HG03565 (cell line): Measurements from ENCODE around the gene MAP2K6.

Experiments
- ATAC-seq: cut with Tn5 transposase; IDR thresholded peaks from one replicate; pipeline ENCODE4 v1.9.1; 2021; ENCODE audit warnings: mild to moderate bottlenecking, moderate library complexity; ENCODE audit not compliant: unreplicated experiment

MAP2K6 gene

DNA sequence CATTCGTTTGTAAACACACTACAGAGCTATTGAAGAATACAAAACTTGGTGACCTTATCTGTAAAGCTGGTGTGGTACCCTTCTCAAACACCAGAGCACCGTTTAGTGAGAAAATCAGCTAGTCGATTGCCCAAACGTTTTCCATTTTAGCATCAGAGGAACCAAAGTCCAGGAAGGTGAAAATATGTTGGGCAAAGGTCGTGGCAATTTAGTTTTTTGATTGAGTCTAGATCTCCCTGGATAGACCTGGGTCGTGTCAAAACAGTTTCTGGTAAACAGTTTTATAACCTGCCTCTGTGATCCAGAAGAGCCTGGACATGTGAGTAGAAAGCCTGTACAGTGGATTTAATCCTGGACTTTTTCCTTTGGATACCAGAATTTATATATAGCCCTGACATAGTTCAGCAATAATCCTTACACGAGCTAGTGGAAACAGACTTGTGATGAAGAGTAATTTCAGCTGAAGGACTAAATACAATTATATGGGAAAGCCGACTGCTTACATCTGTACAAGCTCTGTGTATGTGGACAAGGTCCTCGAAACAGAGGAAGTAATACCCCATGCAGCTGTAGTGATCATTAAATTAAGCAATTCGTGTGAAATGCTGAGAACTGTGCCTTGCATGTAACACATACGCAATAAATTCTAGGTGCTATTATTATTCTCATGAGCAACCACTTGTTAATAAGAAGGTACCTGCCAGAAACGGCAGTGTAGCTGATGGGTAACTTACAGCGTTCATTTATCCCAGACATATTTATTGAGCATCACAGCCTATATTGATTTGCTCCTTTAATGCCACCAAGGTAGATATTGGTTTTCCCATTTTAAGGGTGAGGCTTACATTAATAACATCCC lies 72.5 kb downstream of the MAP2K6 start:
- no peak for ATAC-seq

DNA sequence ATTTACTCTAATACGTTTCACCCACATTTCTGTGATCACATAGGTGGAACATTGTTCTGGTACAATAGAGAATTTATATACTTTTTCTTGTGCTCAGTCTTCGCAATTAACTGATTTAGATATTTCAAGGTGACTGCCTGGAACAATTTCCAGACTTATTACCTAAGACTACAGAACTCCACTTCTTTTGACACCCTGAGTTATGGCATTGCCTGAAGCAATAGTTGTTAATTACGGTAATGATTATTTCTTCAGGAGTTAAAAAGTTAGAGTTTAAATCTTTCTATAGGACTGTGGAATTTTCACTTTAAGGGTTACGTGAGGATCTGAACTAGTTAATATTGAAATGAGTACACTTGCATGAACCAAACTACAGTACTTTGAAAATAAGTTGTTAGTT lies 74.8 kb downstream of the MAP2K6 start:
- ATAC-seq, result no peak

DNA sequence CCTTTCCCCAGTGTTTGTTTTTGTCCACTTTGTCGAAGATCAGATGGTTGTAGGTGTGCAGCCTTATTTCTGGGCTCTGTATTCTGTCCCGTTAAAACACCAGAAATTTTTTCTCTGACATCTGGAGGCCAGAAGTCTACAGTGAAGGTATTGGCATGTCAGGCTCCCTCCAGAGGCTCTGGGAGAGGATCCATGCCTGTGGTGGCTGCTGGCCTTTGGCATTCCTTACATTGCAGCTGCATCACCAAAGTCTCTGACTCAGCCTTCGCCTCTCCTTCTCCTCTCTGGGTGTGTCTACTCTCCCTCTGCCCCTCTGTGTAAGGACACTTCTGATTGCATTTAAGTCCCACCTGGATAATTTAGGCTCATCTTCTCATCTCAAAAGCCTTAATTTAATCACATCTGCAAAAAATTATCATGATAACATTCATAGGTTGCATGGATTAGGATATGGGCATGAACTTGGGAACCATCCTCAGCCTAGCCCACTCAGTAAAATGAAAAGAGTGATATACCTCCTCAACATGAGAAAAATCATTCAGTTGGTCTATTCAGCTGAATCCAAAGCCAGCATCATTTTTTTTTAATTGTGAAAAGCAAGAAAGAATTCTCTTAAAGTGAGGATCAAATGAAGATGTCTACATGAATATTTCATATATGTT lies 78.0 kb downstream of the MAP2K6 start:
- no peak for ATAC-seq

DNA sequence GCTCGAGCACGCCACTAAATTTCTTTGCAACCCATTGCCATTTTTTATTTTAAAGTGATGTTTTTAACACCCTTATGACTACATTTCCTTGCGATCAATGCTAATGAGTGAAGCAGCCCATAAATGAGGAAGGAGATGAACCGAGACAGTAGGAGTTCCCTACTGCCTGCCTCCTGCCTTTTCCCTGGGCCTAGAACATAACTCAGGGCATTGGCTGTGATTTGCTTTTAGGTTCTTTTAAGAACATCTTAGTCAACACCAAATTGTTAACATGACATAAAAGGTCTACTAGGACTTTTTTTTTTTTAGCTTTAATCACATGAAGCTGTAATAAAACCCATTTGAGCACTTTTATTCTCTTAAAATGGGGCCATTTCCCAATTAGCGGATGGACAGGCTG lies 81.3 kb downstream of the MAP2K6 start:
- ATAC-seq, result no peak

DNA sequence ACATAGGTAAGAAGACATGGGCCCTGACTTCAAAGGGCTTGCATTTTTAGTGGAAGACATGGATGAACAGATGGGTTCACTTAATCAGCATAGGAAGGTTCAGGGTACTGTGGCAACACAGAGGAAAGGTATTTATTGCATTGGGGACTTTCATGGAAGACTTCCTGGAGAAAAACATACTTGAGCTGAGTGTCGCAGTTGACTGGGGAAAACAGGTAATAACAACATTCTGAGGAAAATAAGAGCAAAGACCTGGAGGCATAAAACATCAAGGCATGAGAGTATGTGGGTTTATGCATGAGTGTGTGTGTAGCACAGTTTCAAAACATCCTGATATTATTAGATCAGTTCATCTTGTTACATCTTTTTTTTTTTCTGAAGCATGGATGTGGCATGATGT lies 82.7 kb downstream of the MAP2K6 start:
- no peak for ATAC-seq

DNA sequence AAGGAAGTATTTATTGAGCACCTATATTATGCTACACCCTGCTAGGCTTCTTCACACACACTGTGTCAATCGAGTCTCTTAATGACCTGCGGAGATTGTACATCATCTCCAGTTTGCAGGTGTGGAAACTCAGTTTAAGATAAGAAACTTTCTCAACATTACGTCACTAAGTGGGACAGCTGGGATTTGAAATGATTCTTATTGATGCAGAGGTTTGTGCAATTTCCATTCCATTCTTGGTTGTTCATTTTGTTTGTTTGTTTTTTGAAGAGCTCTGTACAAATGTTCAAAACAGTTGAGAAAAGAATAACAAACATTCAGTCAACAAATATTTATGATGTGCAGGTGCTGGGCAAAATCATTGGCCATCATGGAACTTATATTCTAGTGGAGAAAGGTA lies 84.8 kb downstream of the MAP2K6 start:
- ATAC-seq, result no peak

DNA sequence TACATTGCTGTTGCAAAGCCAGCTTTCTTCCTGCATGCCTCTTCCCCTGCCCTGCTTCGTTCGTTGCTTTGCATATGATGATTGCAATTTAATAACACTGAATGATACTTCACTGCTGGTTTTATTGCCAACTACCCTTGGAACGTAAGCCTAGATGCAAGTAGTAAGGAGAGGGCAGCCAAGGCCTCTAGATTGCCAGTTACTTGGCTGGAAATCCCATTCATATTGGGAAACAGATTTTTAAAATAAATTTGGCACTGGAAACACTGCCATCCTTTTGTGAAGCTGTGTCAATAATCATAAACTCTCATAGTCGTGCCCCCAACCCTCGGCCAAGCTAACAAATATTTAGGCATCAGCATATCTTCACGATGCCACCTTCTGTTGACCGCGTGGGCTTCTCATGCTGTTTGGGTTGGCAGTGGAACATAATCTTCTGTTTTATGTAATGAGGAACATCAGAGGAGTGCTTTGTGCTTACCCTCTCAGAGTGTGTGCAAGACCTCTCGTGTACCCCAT lies 86.5 kb downstream of the MAP2K6 start:
- ATAC-seq, result no peak

DNA sequence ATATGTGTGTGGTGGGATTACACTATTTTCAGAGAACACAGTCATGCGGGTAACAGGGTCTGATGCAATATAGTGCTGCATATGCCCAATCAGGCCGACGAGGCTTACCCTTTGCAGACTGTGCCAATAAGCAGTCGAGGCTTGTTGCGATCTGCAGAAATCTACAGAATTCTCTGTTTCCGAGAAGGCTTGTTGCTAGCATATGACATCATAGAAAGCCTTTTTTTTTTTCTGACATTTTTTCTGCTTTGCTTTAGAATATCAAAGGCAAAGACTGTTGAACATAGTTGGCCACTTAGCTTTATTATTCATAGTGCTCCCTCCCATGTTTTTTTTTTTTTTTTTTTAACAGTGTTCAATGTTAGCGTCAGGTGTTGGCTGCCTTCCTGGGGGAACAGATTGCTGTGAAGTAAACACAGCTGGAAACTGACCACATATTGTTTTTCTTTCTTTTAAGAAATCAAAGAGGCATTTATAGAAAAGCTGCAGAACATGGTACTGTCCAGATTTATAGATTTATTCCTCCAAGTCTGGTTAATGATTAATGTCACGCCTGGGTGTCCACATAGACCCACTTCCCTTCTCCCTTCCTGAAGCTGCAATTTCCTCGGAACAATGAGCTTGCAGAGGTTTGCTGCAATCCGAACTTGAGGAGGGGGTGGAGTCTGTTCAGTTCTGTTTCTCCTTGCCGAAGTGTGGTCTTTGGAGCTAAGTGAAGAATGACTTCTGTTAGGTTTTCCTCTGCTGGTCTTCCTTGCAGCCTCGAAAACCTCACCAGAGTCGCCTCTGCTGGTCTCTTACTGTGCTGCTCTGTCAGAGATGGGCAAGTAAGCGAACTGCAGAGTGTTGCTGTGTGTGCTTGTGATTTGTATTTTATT lies 87.3 kb downstream of the MAP2K6 start:
- no peak for ATAC-seq

DNA sequence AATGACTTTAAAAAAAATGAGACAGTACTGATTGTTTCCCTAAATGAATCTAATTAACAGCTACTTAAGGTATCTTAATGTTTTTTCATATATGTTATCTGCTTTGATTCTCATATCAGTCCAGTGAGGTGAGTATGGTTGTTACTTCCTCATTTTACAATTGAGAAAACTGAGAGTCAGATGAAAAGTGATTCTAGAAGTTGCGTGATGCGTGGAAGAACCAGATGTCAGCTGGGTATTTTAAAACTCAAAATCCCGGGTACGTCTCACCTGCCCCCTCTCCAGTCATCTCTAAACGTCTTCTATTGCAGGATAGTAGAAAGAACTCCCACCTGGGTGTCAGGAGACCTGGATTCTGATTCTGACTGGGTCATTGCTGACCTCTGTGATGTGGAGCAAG lies 89.2 kb downstream of the MAP2K6 start:
- ATAC-seq, result peak; percentile 88

DNA sequence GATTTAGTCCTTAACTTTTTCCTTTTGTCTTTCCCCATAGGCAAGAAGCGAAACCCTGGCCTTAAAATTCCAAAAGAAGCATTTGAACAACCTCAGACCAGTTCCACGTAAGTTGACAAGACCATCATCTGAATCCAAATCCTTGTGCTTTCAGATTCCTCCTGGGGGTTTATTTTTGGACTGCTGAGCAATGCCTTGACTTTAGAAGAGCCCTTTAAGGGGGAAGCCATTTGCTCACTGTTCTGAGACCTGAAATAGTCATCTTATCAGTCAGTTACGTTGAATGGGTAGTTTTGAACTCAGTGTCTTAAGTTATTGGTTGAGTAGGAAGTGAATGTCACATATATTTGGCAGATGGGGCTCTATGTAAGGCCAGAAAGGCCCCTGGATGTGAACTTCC lies 91.2 kb downstream of the MAP2K6 start:
- no peak for ATAC-seq

DNA sequence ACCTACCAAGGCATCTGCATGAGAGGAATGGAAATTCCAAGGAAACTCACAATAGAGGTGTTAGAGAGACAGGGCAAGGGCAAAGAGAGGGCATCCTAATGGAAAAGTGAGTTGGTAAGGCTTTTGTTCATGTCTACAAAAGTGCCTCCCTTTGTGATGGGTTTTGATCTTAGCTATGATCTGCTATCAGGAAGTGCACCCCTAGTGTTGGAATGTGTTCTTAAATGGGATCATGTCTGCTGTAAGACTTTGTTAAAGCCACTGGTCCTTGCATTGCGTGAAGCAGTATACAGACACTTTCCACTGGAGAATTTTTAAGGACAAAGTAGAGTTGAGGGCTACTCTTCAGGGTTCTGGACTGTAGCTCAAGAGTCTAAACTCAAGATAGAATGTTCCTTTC lies 92.0 kb downstream of the MAP2K6 start:
- ATAC-seq, result no peak

DNA sequence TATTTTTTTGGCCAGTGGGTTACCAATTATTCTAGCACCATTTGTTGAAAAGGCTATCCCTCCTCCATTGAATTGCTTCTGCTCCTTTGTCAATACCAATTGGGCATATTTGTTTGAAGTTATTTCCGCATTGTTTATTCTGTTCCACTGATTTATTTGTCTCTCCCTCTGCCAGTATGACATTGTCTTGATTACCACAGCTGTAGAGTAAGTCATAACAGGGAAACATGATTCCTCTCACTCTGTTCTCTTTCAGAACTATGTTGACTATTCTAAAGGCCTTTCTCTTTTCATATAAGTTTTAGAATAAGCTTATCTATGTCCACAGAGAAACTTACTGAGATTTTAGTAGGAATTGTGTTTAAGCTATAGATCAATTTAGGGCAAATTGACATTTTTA lies 94.3 kb downstream of the MAP2K6 start:
- ATAC-seq, result no peak

DNA sequence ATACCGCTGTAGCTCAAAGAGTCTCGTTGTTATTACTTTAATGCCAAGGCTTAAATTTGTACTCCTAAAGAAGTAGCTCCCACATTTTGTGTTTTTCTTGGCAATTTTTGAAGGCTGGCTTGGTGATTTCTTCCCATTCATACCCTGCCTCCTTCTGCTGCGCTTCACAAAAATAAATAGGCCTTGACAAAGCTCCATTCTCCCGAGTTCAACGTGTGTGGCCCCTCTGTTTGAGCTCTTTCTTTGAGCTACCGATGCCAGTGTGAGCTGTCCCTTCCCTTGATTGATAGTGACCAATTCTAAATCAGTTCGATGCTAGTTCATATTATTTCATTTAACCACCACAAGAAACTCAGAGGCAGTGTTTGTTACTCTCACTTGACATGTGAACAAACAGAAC lies 96.8 kb downstream of the MAP2K6 start:
- ATAC-seq, result no peak

DNA sequence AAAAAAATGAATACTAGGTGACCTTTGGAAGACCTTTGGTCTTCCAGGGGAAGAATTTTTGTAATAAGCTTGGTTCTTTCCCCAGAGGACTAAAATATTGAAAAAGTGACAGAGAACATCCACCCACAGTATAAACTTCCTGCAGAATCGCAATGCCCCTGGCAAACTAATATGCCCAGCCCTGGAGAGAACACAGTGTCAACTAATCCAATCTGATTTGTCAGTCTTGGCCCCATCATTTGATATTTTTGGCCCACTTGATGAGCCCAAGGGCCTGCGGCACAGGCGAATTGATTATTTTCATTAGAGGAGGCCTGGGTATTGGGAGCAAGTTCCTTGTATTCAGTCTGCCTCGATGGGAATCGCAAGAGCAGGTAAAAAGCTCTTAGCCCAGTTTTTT lies 98.4 kb downstream of the MAP2K6 start:
- ATAC-seq, result no peak

DNA sequence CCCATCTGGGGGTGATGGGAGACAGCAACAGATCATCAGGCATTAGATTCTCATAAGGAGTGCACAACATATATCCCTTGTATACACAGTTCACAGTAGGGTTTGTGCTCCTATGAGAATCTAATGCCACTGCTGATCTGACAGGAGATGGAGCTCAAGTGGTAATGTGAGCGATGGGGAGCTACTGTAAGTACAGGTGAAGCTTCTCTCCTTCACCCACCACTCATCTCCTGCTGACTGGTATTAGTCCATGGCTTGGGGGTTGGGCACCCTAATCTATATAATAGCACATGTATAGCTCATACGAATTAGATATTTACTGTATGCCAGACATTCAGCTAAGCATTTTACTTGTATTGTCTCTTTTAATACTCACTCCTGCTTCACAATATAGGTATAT lies 101.7 kb downstream of the MAP2K6 start:
- ATAC-seq, result no peak

DNA sequence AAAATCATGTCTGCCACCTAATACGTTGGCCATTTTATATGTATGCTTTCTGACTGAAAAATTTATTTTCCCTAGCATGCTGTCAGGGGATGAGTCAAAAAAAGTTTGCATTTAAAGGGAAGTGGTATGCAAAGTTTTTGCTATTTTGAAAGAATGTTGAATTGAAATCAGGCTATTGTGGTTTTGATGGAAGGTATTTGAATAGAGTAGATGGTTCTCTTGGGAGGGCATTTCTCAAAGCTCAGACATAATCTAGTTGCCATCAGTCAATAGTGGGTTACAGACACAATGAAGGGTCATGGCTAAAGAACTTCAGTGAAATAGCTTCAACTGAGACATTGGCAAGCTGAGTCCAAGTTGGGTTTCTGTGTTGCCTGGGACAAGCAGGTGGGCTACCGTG lies 102.4 kb downstream of the MAP2K6 start:
- peak; percentile 90 for ATAC-seq

DNA sequence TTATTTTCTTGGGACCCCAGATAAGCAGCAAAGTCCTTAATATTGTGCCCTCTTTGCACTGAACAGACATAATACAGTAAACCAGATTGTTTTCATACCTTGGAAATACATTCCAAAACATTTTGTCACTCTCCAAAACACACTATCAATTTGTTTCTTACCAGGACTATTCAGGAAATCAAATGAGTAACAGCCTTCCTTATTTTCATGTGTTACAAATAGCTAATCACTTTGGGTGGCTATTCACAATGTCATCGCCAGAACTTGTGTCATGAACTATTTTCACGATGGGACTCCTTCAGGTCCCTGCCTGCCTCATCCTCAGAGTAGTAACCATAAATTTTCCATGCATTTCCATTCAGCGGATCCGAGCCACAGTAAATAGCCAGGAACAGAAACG lies 104.5 kb downstream of the MAP2K6 start:
- ATAC-seq, result no peak

DNA sequence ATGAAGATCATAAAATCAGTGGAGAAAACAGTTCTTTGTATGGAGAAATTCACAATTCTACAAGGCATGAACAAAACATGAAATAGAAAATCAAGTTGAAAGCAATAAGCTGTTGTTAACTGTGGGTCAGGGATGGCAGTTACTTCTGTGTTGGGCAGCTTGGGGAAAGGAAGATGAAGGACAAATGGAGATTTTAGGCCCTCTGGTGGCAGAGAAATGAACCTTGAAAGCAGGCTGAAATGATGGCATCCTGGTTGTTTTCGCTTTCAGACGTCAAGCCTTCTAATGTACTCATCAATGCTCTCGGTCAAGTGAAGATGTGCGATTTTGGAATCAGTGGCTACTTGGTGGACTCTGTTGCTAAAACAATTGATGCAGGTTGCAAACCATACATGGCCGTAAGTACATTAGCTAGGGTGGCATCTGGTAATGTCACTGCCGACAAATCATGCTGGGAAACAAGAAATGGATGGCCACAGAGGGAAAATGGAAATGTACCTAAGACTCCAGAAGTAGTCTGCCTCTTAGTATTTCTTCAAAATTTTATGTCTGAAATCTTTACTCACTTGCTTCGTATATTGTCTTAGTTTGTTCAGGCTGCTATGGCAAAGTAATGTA lies 108.9 kb downstream of the MAP2K6 start:
- peak; percentile 63 for ATAC-seq

DNA sequence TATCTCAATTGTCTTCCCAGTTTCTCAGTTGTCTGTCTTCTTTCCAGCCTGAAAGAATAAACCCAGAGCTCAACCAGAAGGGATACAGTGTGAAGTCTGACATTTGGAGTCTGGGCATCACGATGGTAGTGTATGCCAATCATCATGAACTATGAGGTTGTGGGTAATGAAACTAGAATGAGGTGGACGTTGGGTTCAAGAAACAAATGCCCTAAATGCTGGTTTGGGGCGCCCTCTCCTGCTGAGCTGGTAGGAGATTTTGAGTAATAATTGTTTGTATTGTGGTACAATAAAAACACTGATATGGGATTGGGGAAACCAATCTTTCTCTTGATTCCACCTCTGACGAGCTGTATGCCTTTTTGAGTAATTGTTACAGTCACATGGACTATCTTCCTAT lies 110.4 kb downstream of the MAP2K6 start:
- no peak for ATAC-seq

DNA sequence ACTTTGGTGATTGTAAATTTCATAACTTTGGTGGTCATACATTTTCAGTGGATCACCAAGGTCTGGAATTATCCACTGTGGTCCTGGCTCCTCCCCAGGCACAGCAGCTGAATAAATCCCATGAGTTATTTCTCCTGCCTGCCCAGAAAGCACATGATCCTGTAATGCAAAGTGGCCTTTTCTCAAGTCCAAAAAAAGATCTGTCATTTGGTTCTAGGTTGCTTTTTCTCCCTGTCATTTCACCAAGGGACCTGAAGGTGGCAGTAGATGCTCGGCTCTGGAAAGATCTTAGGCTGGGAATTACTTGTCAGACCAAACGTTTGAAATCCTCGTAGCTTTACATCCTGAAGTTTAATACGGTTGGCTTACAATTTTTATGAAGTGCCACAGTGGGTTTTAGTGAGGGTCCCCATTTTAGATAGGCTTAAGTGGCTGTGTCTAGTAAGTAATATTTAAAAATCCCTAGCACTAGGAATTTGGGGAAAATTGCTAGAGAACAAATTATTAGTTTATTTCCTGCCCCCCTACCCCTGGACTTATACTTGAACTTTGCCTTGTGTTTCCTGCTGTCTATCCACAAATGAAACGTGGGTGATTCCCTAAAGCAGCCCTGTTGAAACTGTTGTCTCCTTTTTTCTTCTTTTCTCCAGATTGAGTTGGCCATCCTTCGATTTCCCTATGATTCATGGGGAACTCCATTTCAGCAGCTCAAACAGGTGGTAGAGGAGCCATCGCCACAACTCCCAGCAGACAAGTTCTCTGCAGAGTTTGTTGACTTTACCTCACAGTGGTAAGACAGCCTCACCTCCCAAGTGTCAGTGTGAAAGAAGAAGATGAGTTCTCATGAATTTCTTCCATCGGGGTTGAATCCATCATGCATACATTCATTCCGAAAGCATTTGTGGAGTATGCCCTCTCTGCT lies 111.7 kb downstream of the MAP2K6 start:
- no peak for ATAC-seq
